MCF 10A (cell line): Measurements from ENCODE around the gene SLC9B2. TPM values are rescaled to one million over a fixed set of nuclear protein-coding genes. Genes with fewer than 3 reads are reported as not detected.

Experiments used
- BruUV-seq: library from RNA; stranded (reverse); fragments of 400-500 nt; replicated peaks from 2 replicates; lab custom pipeline; 2021; lab: Mats Ljungman, UMichigan
- CTCF ChIA-PET: fragments of 300-600 bp; sonication (Branson Sonifier 250); formaldehyde crosslinking; extraction: SDS; loops from one replicate; lab custom pipeline; 2021; ENCODE audit warnings: antibody characterized with exemption, inconsistent platforms; lab: Yijun Ruan, JAX
- POLR2A ChIA-PET: fragments of 300-600, 350-650 bp; sonication (Branson Sonifier 250); formaldehyde crosslinking; extraction: SDS; loops from one replicate; lab custom pipeline; 2020; ENCODE audit warnings: antibody characterized with exemption, inconsistent platforms; lab: Yijun Ruan, JAX
- DNase-seq: peaks from one replicate; pipeline ENCODE4 v3.0.0-alpha.2; 2018; ENCODE audit not compliant: unreplicated experiment
- H3K27ac Mint-ChIP-seq: one replicate; pipeline ENCODE4 v1.8.0; 2022; ENCODE audit warnings: mild to moderate bottlenecking, low read depth, mixed read lengths; ENCODE audit not compliant: unreplicated experiment
- H3K27me3 Mint-ChIP-seq: one replicate; pipeline ENCODE4 v1.8.0; 2022; ENCODE audit warnings: mixed read lengths; ENCODE audit not compliant: insufficient read depth, unreplicated experiment
- H3K36me3 Mint-ChIP-seq: one replicate; pipeline ENCODE4 v1.8.0; 2022; ENCODE audit warnings: mild to moderate bottlenecking, moderate library complexity, mixed read lengths; ENCODE audit not compliant: insufficient read depth, unreplicated experiment
- H3K4me1 Mint-ChIP-seq: one replicate; pipeline ENCODE4 v1.8.0; 2022; ENCODE audit warnings: mixed read lengths; ENCODE audit not compliant: insufficient read depth, unreplicated experiment
- H3K4me3 Mint-ChIP-seq: one replicate; pipeline ENCODE4 v1.8.0; 2022; ENCODE audit warnings: mild to moderate bottlenecking, moderate library complexity, mixed read lengths; ENCODE audit not compliant: unreplicated experiment
- H3K9me3 Mint-ChIP-seq: one replicate; pipeline ENCODE4 v1.8.0; 2022; ENCODE audit warnings: mixed read lengths; ENCODE audit not compliant: unreplicated experiment
- CTCF ChIP-seq: fragments of 200-600 bp; IDR thresholded peaks from one replicate; pipeline ENCODE4 v1.8.0; 2022; ENCODE audit warnings: antibody characterized with exemption, mild to moderate bottlenecking; ENCODE audit not compliant: unreplicated experiment
- intact Hi-C: fragments of 100-400 bp; cut with micrococcal nuclease; formaldehyde crosslinking; loops from 2 replicates; pipeline ENCODE4 v1.14.1; 2022
- total RNA-seq: library from RNA; stranded (reverse); gene quantifications from 2 replicates; pipeline ENCODE4 v1.2.3, GENCODE V29; 2022

The SLC9B2 gene
- total RNA-seq, 1 experiment from 2014 or later = 28.7 TPM

- intact Hi-C loops = no loop called here
These were observed 9.1 kb upstream of the SLC9B2 start for GRCh38 chr4:103085555-103086196.

GRCh38 chr4:103079621-103080020 lies 3.1 kb upstream of the SLC9B2 start:
- Mint-ChIP-seq H3K9me3 (no peaks in the 10 kb centered on the region), H3K4me1 (peaks cover 12% of the 10 kb centered on the region), H3K27ac (no peak overlapping the region), H3K36me3 (peaks cover 10% of the 10 kb centered on the region), H3K27me3 (no peaks in the 10 kb centered on the region), H3K4me3 (no peak overlapping the region)
- intact Hi-C loops = no loop called here
- TF ChIP-seq CTCF = no peak
- DNase-seq = no peak
- no TSS peak for BruUV-seq
- CTCF ChIA-PET = interaction anchor here (0.6 to 10.9 kb wide), 4 partner anchors 10 to 459 kb away, joined by 3 to 104 read pairs (median 5); no protein-coding TSS in a partner anchor
- POLR2A ChIA-PET = interaction anchor here (1.3 kb wide), 1 partner anchor 252 kb away, joined by 3 read pairs; the partner anchor contains the start of gene UBE2D3

More at GRCh38 chr4:103085555-103086196, 9.1 kb upstream of the SLC9B2 start:
- no TSS peak for BruUV-seq
- H3K9me3 Mint-ChIP-seq = no peaks in the 10 kb centered on the region
- DNase-seq = no peak
- ChIA-PET CTCF (interaction anchor here (0.6 kb wide), 1 partner anchor 466 kb away, joined by 3 read pairs; no protein-coding TSS in a partner anchor), POLR2A (no interaction called here)
- H3K27me3 Mint-ChIP-seq = no peaks in the 10 kb centered on the region
- peaks cover 36% of the 10 kb centered on the region for H3K36me3 Mint-ChIP-seq
- H3K27ac Mint-ChIP-seq = no peak overlapping the region
- no peaks in the 10 kb centered on the region for H3K4me1 Mint-ChIP-seq
- TF ChIP-seq CTCF = no peak
- no peak overlapping the region for H3K4me3 Mint-ChIP-seq

GRCh38 chr4:103075894-103076746 lies 441 bp downstream of the SLC9B2 start:
- Mint-ChIP-seq H3K27me3 (no peaks in the 10 kb centered on the region), H3K4me1 (peaks cover 20% of the 10 kb centered on the region), H3K4me3 (peak overlapping the region; percentile 93), H3K36me3 (peaks cover 12% of the 10 kb centered on the region), H3K27ac (peak overlapping the region; percentile 92), H3K9me3 (no peaks in the 10 kb centered on the region)
- BruUV-seq = no TSS peak
- POLR2A ChIA-PET = interaction anchor here (0.7 to 5.5 kb wide), 20 partner anchors 10 to 574 kb away, joined by 3 to 82 read pairs (median 5); partner anchors contain the start of genes BDH2, CISD2, SLC9B1 and UBE2D3
- CTCF ChIA-PET = interaction anchor here (0.6 to 10.9 kb wide), 9 partner anchors 14 to 456 kb away, joined by 3 to 104 read pairs (median 4); no protein-coding TSS in a partner anchor
- peak; percentile 74 for DNase-seq
- intact Hi-C loops = loop anchor here (1.0 kb wide), 2 partner anchors 33 to 249 kb away; partner anchors contain the start of gene UBE2D3
- no peak for TF ChIP-seq CTCF
